HepG2 (cell line): ENCODE measurements around the gene SPTBN2. TPM values are rescaled to one million over a fixed set of nuclear protein-coding genes. Genes with fewer than 3 reads are reported as not detected.

Experiments
- ATAC-seq: fragments of 200-7000 bp; cut with Tn5 transposase; 3 replicates; pipeline ENCODE4 v1.9.1; 2020; ENCODE audit warnings: mild to moderate bottlenecking, moderate library complexity
- BruUV-seq: library from RNA; stranded (reverse); fragments of 400-500 nt; replicated peaks from 2 replicates; lab custom pipeline; 2021; lab: Mats Ljungman, UMichigan
- CTCF ChIA-PET: fragments of 300-600 bp; formaldehyde crosslinking; extraction: SDS; loops from one replicate; lab custom pipeline; 2021; ENCODE audit warnings: low total read pairs, inconsistent platforms, low intra/inter-chr PET ratio; lab: Yijun Ruan, JAX
- POLR2A ChIA-PET: fragments of 350-600 bp; sonication (Branson Sonifier 250); formaldehyde crosslinking; loops from one replicate; lab custom pipeline; 2020; ENCODE audit warnings: antibody characterized with exemption, inconsistent platforms; lab: Yijun Ruan, JAX
- DNase-seq: peaks from one replicate; pipeline ENCODE4 v3.0.0-alpha.2; 2015; ENCODE audit warnings: low spot score
- FAIRE-seq: peaks from 3 replicates; lab custom pipeline; 2011; peaks lifted over from hg19 to GRCh38; lab: Jason Lieb, UNC
- H2AFZ ChIP-seq: one replicate; pipeline ENCODE4 v1.6.1; 2011; ENCODE audit warnings: low read length, inconsistent platforms
- H3K27ac ChIP-seq: fragments of 300-600 bp; 3 replicates; pipeline ENCODE4 v1.8.0; 2011; ENCODE audit warnings: mixed run types, mild to moderate bottlenecking, mixed read lengths, low read length, inconsistent platforms; ENCODE audit not compliant: insufficient read depth; ENCODE audit errors: extremely low read length
- H3K27me3 ChIP-seq, 2 experiments: fragments of 200-600 bp in 1 of 2; 2 replicates in 1 of 2; 3 replicates in 1 of 2; pipeline versions ENCODE4 v1.6.0 to v1.8.0; 2011; ENCODE audit warnings: low read length in 2 of 2, mild to moderate bottlenecking in 2 of 2, moderate library complexity in 2 of 2, inconsistent platforms in 1 of 2; ENCODE audit not compliant: insufficient read depth in 2 of 2, control insufficient read depth in 1 of 2
- H3K36me3 ChIP-seq, 2 experiments: fragments of 200-600 bp in 1 of 2; replicated peaks in 1 of 2; 2 replicates in 1 of 2; 3 replicates in 1 of 2; pipeline versions ENCODE4 v1.5.1 to v1.8.0; 2011; ENCODE audit warnings: low read length in 2 of 2, inconsistent platforms in 1 of 2; ENCODE audit not compliant: insufficient read depth in 2 of 2, control insufficient read depth in 1 of 2
- H3K4me1 ChIP-seq: 2 replicates; pipeline ENCODE4 v1.5.1; 2012; ENCODE audit warnings: low read length, inconsistent platforms; ENCODE audit not compliant: insufficient read depth
- H3K4me2 ChIP-seq: 2 replicates; pipeline ENCODE4 v1.6.0; 2011; ENCODE audit warnings: low read depth, low read length, inconsistent platforms
- H3K4me3 ChIP-seq, 3 experiments: fragments of 200-600 bp in 1 of 3; sonication (generic), shearing (Covaris generic) in 1 of 3; replicated peaks in 1 of 3; 2 replicates each; pipeline ENCODE4 v1.5.1; 2011 to 2016; ENCODE audit warnings: low read length in 3 of 3, inconsistent platforms in 2 of 3, low read depth in 2 of 3, mild to moderate bottlenecking in 2 of 3, control low read depth in 1 of 3, mixed read lengths in 1 of 3; ENCODE audit not compliant: insufficient read depth in 1 of 3
- H3K79me2 ChIP-seq: one replicate; pipeline ENCODE4 v1.6.1; 2011; ENCODE audit warnings: low read length, inconsistent platforms; ENCODE audit not compliant: insufficient read depth
- H3K9ac ChIP-seq: 2 replicates; pipeline ENCODE4 v1.6.0; 2011; ENCODE audit warnings: mild to moderate bottlenecking, low read depth, low read length, inconsistent platforms; ENCODE audit not compliant: insufficient read depth
- H3K9me3 ChIP-seq: 2 replicates; pipeline ENCODE4 v1.5.1; 2012; ENCODE audit warnings: mild to moderate bottlenecking, low read length
- H4K20me1 ChIP-seq: 2 replicates; pipeline ENCODE4 v1.6.0; 2011; ENCODE audit warnings: inconsistent platforms, mild to moderate bottlenecking, low read length, moderate library complexity; ENCODE audit not compliant: insufficient read depth
- ARHGAP35 ChIP-seq: sonication (generic); formaldehyde crosslinking; IDR thresholded peaks from 2 replicates; pipeline ENCODE4 v1.9.0; 2022; ENCODE audit warnings: mild to moderate bottlenecking, inconsistent platforms, moderate library complexity, missing genetic modification reagents, borderline replicate concordance
- ATF7-NPFF ChIP-seq: sonication (generic); formaldehyde crosslinking; IDR thresholded peaks from 2 replicates; pipeline ENCODE4 v1.8.1; 2023; ENCODE audit warnings: mild to moderate bottlenecking, low read depth, missing genetic modification reagents, moderate library complexity
- CC2D1A ChIP-seq: sonication (generic); formaldehyde crosslinking; IDR thresholded peaks from 2 replicates; pipeline ENCODE4 v1.8.1; 2023; ENCODE audit warnings: mild to moderate bottlenecking, missing genetic modification reagents
- FOXC1 ChIP-seq: sonication (generic); formaldehyde crosslinking; IDR thresholded peaks from 2 replicates; pipeline ENCODE4 v1.8.0; 2022; ENCODE audit warnings: mild to moderate bottlenecking, missing genetic modification reagents, borderline replicate concordance
- PITX1 ChIP-seq: sonication (generic); formaldehyde crosslinking; IDR thresholded peaks from 2 replicates; pipeline ENCODE4 v1.5.1; 2020; ENCODE audit warnings: mild to moderate bottlenecking, missing genetic modification reagents
- RELA ChIP-seq: sonication (generic); formaldehyde crosslinking; IDR thresholded peaks from 2 replicates; pipeline ENCODE4 v1.4.0; 2020; ENCODE audit warnings: missing genetic modification reagents
- RFXAP ChIP-seq: sonication (generic); formaldehyde crosslinking; IDR thresholded peaks from 2 replicates; pipeline ENCODE4 v1.4.0; 2020; ENCODE audit warnings: missing genetic modification reagents, borderline replicate concordance
- SALL1 ChIP-seq: sonication (generic); formaldehyde crosslinking; IDR thresholded peaks from 2 replicates; pipeline ENCODE4 v1.8.0; 2022; ENCODE audit warnings: mild to moderate bottlenecking, missing genetic modification reagents
- SOX5 ChIP-seq: IDR thresholded peaks from 2 replicates; pipeline ENCODE4 v1.6.1; 2016; ENCODE audit warnings: borderline replicate concordance
- SRF ChIP-seq: IDR thresholded peaks from 2 replicates; pipeline ENCODE4 v1.6.1; 2011; ENCODE audit warnings: mild to moderate bottlenecking, low read depth, low read length, moderate library complexity
- TOPORS ChIP-seq: sonication (generic); formaldehyde crosslinking; IDR thresholded peaks from 2 replicates; pipeline ENCODE4 v1.8.0; 2023; ENCODE audit warnings: mild to moderate bottlenecking, missing genetic modification reagents
- ZKSCAN8 ChIP-seq: IDR thresholded peaks from 2 replicates; pipeline ENCODE4 v1.6.1; 2016; ENCODE audit warnings: borderline replicate concordance, missing genetic modification reagents, missing compliant biosample characterization
- ZNF24 ChIP-seq: fragments of 450-650 bp; IDR thresholded peaks from 2 replicates; pipeline ENCODE4 v1.6.1; 2017; ENCODE audit warnings: antibody characterized with exemption, mild to moderate bottlenecking
- ZNF335 ChIP-seq: sonication (generic); formaldehyde crosslinking; IDR thresholded peaks from 2 replicates; pipeline ENCODE4 v1.4.0; 2020; ENCODE audit warnings: missing genetic modification reagents
- ZNF501 ChIP-seq: sonication (generic); formaldehyde crosslinking; IDR thresholded peaks from 2 replicates; pipeline ENCODE4 v1.5.1; 2020; ENCODE audit warnings: mild to moderate bottlenecking, moderate library complexity, missing genetic modification reagents
- ZNF614 ChIP-seq: IDR thresholded peaks from 2 replicates; pipeline ENCODE4 v1.6.1; 2018; ENCODE audit warnings: missing biosample characterization, missing genetic modification reagents, inconsistent platforms, borderline replicate concordance
- ZNF713 ChIP-seq: sonication (generic); formaldehyde crosslinking; IDR thresholded peaks from 2 replicates; pipeline ENCODE4 v1.4.0; 2020; ENCODE audit warnings: mild to moderate bottlenecking, missing genetic modification reagents
- WGBS: methylation state at CpG from one replicate; pipeline ENCODE4 v1.1.6; 2017; ENCODE audit warnings: low lambda C conversion rate; 5-methylcytosine and 5-hydroxymethylcytosine counted together
- in situ Hi-C: cut with HindIII; loops from 2 replicates; pipeline ENCODE4 v1.10.0; 2017; ENCODE audit warnings: low pct_unique_long_range_greater_than_20kb; ENCODE audit not compliant: extremely low pct_ligation_motif_present
- intact Hi-C: fragments of 100-400 bp; cut with micrococcal nuclease; formaldehyde crosslinking; loops from one replicate; pipeline ENCODE4 v1.10.0; 2022; ENCODE audit not compliant: unreplicated experiment
- polyA plus RNA-seq, 8 experiments: library from polyadenylated mRNA; depleted of rRNA in 3 of 8; stranded (reverse) in 7 of 8; unstranded in 1 of 8; fragments of >200 nt; fragmentation: Illumina TruSeq in 4 of 8; extraction: Trizol in 4 of 8; gene quantifications; 2 replicates each; pipeline versions ENCODE4 v1.2.1 to v1.2.3, GENCODE V29; 2011 to 2016; ENCODE audit warnings: low read depth in 4 of 8, missing spikeins in 1 of 8, mixed read lengths in 1 of 8; ENCODE audit not compliant: insufficient read depth in 1 of 8
- total RNA-seq, 5 experiments: library from RNA; depleted of rRNA; stranded (reverse); fragments of >200 nt; fragmentation: Illumina TruSeq; extraction: Trizol; gene quantifications; 2 replicates each; pipeline ENCODE4 v1.2.3, GENCODE V29; 2016; ENCODE audit warnings: low read depth in 1 of 5
- TF ChIP-seq, protein P1 (sequence below): IDR thresholded peaks from 2 replicates; pipeline ENCODE4 v1.6.1; 2016; ENCODE audit warnings: low read depth, control low read depth
- TF ChIP-seq, protein P2 (sequence below): sonication (generic); formaldehyde crosslinking; IDR thresholded peaks from 2 replicates; pipeline ENCODE4 v1.4.0; 2020; ENCODE audit warnings: mild to moderate bottlenecking, missing genetic modification reagents

SPTBN2 gene
- total and polyA plus RNA-seq, 2 of the 13 experiments (the other 11 are each of a cell fraction or from before 2014, with no cell fraction given) = 0.65 to 4.0 TPM

DNA sequence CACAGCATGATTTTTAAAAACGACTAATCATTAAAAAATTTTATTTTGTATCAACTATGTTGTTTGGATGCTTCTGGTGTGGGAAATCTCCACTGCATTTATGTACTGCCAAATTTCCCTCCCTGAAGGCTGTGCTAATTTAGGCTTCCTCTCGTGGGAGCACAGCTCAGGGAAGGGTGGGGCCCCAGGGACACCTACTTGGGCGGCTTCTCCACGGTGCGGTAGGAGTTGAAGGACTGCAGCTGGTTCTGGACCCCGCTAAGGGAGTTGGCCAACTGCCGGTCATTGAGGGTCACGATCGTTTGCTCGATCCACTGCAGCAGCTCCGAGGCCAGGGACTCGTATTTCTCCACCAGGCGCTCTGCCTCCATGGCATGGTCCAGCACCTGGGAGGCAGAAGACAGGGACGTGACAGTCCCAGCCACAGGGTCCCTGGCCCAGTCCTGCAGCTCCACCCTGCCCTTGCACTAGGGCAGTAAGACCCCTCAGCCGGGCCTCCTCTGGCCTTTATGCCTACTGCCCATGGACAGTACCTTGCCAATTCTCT is 18.6 kb downstream of the SPTBN2 start:
- no peak overlapping the region for H2AFZ ChIP-seq
- intact Hi-C loops (no loop called here), in situ Hi-C loops (no loop called here)
- FAIRE-seq = no peak
- no peaks in the 10 kb centered on the region for H4K20me1 ChIP-seq
- H3K4me3 ChIP-seq = no peak overlapping the region
- no peaks in the 10 kb centered on the region for H3K27me3 ChIP-seq
- H3K4me2 ChIP-seq = no peak overlapping the region
- no peaks in the 10 kb centered on the region for H3K36me3 ChIP-seq
- TF ChIP-seq CC2D1A (CRISPR knock-in tag) (no peak), ZNF335 (CRISPR knock-in tag) (no peak), PITX1 (CRISPR knock-in tag) (no peak), RELA (CRISPR knock-in tag) (no peak), SRF (no peak), ZNF24 (no peak), SALL1 (CRISPR knock-in tag) (no peak), ZNF713 (no peak), ATF7-NPFF (CRISPR knock-in tag) (no peak), ARHGAP35 (CRISPR knock-in tag) (no peak), ZNF501 (CRISPR knock-in tag) (no peak), ZNF614 (CRISPR knock-in tag) (no peak), SOX5 (CRISPR knock-in tag) (no peak), RFXAP (CRISPR knock-in tag) (no peak), ZKSCAN8 (CRISPR knock-in tag) (no peak), TOPORS (CRISPR knock-in tag) (no peak), FOXC1 (CRISPR knock-in tag) (no peak)
- TF ChIP-seq, protein P1, sequence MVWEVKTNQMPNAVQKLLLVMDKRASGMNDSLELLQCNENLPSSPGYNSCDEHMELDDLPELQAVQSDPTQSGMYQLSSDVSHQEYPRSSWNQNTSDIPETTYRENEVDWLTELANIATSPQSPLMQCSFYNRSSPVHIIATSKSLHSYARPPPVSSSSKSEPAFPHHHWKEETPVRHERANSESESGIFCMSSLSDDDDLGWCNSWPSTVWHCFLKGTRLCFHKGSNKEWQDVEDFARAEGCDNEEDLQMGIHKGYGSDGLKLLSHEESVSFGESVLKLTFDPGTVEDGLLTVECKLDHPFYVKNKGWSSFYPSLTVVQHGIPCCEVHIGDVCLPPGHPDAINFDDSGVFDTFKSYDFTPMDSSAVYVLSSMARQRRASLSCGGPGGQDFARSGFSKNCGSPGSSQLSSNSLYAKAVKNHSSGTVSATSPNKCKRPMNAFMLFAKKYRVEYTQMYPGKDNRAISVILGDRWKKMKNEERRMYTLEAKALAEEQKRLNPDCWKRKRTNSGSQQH (CRISPR knock-in tag) = no peak
- TF ChIP-seq, protein P2, sequence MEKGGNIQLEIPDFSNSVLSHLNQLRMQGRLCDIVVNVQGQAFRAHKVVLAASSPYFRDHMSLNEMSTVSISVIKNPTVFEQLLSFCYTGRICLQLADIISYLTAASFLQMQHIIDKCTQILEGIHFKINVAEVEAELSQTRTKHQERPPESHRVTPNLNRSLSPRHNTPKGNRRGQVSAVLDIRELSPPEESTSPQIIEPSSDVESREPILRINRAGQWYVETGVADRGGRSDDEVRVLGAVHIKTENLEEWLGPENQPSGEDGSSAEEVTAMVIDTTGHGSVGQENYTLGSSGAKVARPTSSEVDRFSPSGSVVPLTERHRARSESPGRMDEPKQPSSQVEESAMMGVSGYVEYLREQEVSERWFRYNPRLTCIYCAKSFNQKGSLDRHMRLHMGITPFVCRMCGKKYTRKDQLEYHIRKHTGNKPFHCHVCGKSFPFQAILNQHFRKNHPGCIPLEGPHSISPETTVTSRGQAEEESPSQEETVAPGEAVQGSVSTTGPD = no peak
- TF ChIP-seq, all 625 proteins: peak for 0
- Histone ChIP-seq H3K9ac (no peak overlapping the region), H3K79me2 (no peaks in the 10 kb centered on the region), H3K4me1 (no peaks in the 10 kb centered on the region), H3K27ac (no peak overlapping the region), H3K9me3 (no peaks in the 10 kb centered on the region)
- DNase-seq = no peak
- ChIA-PET CTCF (no interaction called here), POLR2A (no interaction called here)
- BruUV-seq = no TSS peak
- no peak for ATAC-seq
- 76% methylated on average over 7 of the region's 15 CpGs for WGBS
